Spleen (tissue), 13 donors: ENCODE measurements around the gene PFKFB1. TPM values are rescaled to one million over a fixed set of nuclear protein-coding genes. Genes with fewer than 3 reads are reported as not detected.

ENCODE experiments used
- DNase-seq: peaks from one replicate; pipeline ENCODE4 v3.0.0-alpha.2; 2020
- H3K27ac ChIP-seq, 8 donors: fragments of 200-600 bp; sonication (generic) in 7 of 8; 1 replicate in 4 of 8; 2 replicates in 4 of 8; pipeline versions ENCODE4 v1.5.0 to v1.8.0; 2016 to 2021; ENCODE audit warnings: inconsistent platforms in 4 of 8, mild to moderate bottlenecking in 4 of 8, moderate library complexity in 1 of 8
- H3K27me3 ChIP-seq, 7 donors: fragments of 200-600 bp; sonication (generic) in 6 of 7; replicated peaks in 1 of 7; 1 replicate in 4 of 7; 2 replicates in 3 of 7; pipeline versions ENCODE4 v1.5.0 to v1.8.0; 2016 to 2021; ENCODE audit warnings: inconsistent platforms in 3 of 7, mild to moderate bottlenecking in 1 of 7
- H3K36me3 ChIP-seq, 6 donors: fragments of 200-600 bp; sonication (generic) in 5 of 6; 1 replicate in 4 of 6; 2 replicates in 2 of 6; pipeline versions ENCODE4 v1.5.0 to v1.8.0; 2016 to 2021; ENCODE audit warnings: inconsistent platforms in 2 of 6
- H3K4me1 ChIP-seq, 6 donors: fragments of 200-600 bp; sonication (generic) in 5 of 6; 1 replicate in 3 of 6; 2 replicates in 3 of 6; pipeline versions ENCODE4 v1.5.0 to v1.8.0; 2016 to 2021; ENCODE audit warnings: inconsistent platforms in 3 of 6
- H3K4me3 ChIP-seq, 8 donors: fragments of 200-600 bp; sonication (generic) in 7 of 8; 1 replicate in 4 of 8; 2 replicates in 4 of 8; pipeline versions ENCODE4 v1.5.0 to v1.8.0; 2016 to 2021; ENCODE audit warnings: inconsistent platforms in 4 of 8, mild to moderate bottlenecking in 4 of 8, moderate library complexity in 2 of 8
- H3K9me3 ChIP-seq, 8 donors: fragments of 200-600 bp; sonication (generic) in 7 of 8; 1 replicate in 4 of 8; 2 replicates in 4 of 8; pipeline versions ENCODE4 v1.5.0 to v1.8.0; 2016 to 2021; ENCODE audit warnings: inconsistent platforms in 4 of 8
- CTCF ChIP-seq, 11 experiments: fragments of 200-600 bp in 7 of 11; fragments of 450-650 bp in 4 of 11; sonication (generic) in 4 of 11; IDR thresholded peaks in 8 of 11; conservative IDR thresholded peaks in 3 of 11; 1 replicate in 7 of 11; 2 replicates in 4 of 11; pipeline versions ENCODE4 v1.4.0 to v1.8.0; 2016 to 2021; ENCODE audit warnings: antibody characterized with exemption in 11 of 11, inconsistent platforms in 4 of 11, mild to moderate bottlenecking in 1 of 11
- POLR2A ChIP-seq, 3 donors: fragments of 450-650 bp; IDR thresholded peaks; one replicate each; pipeline ENCODE4 v1.5.1; 2017; ENCODE audit warnings: antibody characterized with exemption in 3 of 3, mild to moderate bottlenecking in 1 of 3
- POLR2AphosphoS5 ChIP-seq, 3 donors: sonication (generic); formaldehyde crosslinking; IDR thresholded peaks; one replicate each; pipeline ENCODE4 v1.5.1; 2017; ENCODE audit warnings: antibody characterized with exemption in 3 of 3
- WGBS, 5 donors: extraction: QIAGEN DNeasy Blood & Tissue Kit in 3 of 5; methylation state at CpG; one replicate each; pipeline versions ENCODE4 v1.1.5 to v1.1.7; 2013 to 2018; 5-methylcytosine and 5-hydroxymethylcytosine counted together
- intact Hi-C: fragments of 100-400 bp; cut with DNase I; formaldehyde crosslinking; loops from one replicate; pipeline ENCODE4 v1.15.0; 2023; ENCODE audit warnings: low total_unique reads
- long read RNA-seq, 2 donors: transcript quantifications; one replicate each; lab custom pipeline, GENCODE V29; 2026
- polyA plus RNA-seq, 3 donors: library from polyadenylated mRNA; stranded (reverse); fragments of 200-250 nt; gene quantifications; one replicate each; pipeline ENCODE4 v1.2.1, GENCODE V29; 2013
- total RNA-seq, 7 donors: library from RNA; depleted of rRNA in 3 of 7; stranded (reverse); fragments of >200 nt in 3 of 7; fragmentation: NEBNext Ultra II Directional in 4 of 7; extraction: Animal tissue kit (Norgen Biotek cat#: 25700) in 4 of 7; gene quantifications; one replicate each; pipeline versions ENCODE4 v1.1.0 to v1.2.1, GENCODE V29; 2016 to 2021
- donor health status: healthy with polysubstance abuse.
- donor health status: DM: no; HTN: no; CAD: no; lungs with moderate emphysema.
- donor health status: DM: no; HTN: no; CAD: no.
- donor health status: Bipolar disorder and iron deficiency.
- donor health status: healthy.
- donor health status: DM: no; HTN: no; CAD: no.
- donor health status: DM: yes; HTN: yes; CAD: no.

PFKFB1 gene
- total RNA-seq (under 1 TPM in 3 of 7 donors, not detected in 4; 0.28 to 0.52 (median 0.44) TPM), polyA plus RNA-seq (under 1 TPM; 0.32 to 0.61 (median 0.32) TPM)
- long read RNA-seq, donor 1: 0 reads
- long read RNA-seq, donor 2: 0 reads

- peak within 1 kb of the TSS in 1 of 8 donors; percentile 13 for H3K27ac ChIP-seq
- DNase-seq: no peak
- peaks cover 0 to 2% (median under 1%) of the 10 kb centered on the region in 6 donors for H3K4me1 ChIP-seq
- H3K9me3 ChIP-seq: no peaks in the 10 kb centered on the region
- 78 to 100% (median 95%) methylated on average over 1 to 2 of the region's 2 CpGs for WGBS, 5 donors
- no peak within 1 kb of the TSS for H3K4me3 ChIP-seq
- TF ChIP-seq POLR2AphosphoS5 (IDR thresholded peaks at IDR 0.05): no peak
- TF ChIP-seq CTCF (IDR thresholded peaks at IDR 0.05 in 8 of 11, conservative IDR thresholded peaks at IDR 0.05 in 3 of 11): no peak
- intact Hi-C loops: no loop called here
- no peaks in the 10 kb centered on the region for H3K36me3 ChIP-seq
- no peaks in the 10 kb centered on the region for H3K27me3 ChIP-seq
Observed at GRCh38 chrX:54994099-54994498, at the start of gene PFKFB1. Gene PFKFB1, minus strand, starts transcription at chrX:54994188. Its CDS starts 181 bp downstream, at chrX:54994007.

GRCh38 chrX:55041514-55041913, 47.5 kb upstream of the PFKFB1 start:
- H3K27ac ChIP-seq: no peak overlapping the region
- WGBS, 5 donors: 77 to 100% (median 96%) methylated on average over 2 to 6 of the region's 6 CpGs
- no peaks in the 10 kb centered on the region for H3K27me3 ChIP-seq
- TF ChIP-seq POLR2A (IDR thresholded peaks at IDR 0.05) (no peak), POLR2AphosphoS5 (IDR thresholded peaks at IDR 0.05) (no peak), CTCF (IDR thresholded peaks at IDR 0.05 in 8 of 11, conservative IDR thresholded peaks at IDR 0.05 in 3 of 11) (no peak)
- H3K4me3 ChIP-seq: no peak overlapping the region
- H3K4me1 ChIP-seq: no peaks in the 10 kb centered on the region
- no peaks in the 10 kb centered on the region for H3K36me3 ChIP-seq
- intact Hi-C loops: no loop called here
- DNase-seq: no peak
- peaks cover 0 to 2% (median 0%) of the 10 kb centered on the region in 8 donors for H3K9me3 ChIP-seq

- TF ChIP-seq POLR2AphosphoS5 (IDR thresholded peaks at IDR 0.05): no peak
- no peak for TF ChIP-seq CTCF (IDR thresholded peaks at IDR 0.05 in 8 of 11, conservative IDR thresholded peaks at IDR 0.05 in 3 of 11)
- no peak for TF ChIP-seq POLR2A (IDR thresholded peaks at IDR 0.05)
- Histone ChIP-seq H3K27me3 (no peaks in the 10 kb centered on the region), H3K36me3 (no peaks in the 10 kb centered on the region), H3K4me3 (no peak overlapping the region), H3K27ac (no peak overlapping the region), H3K9me3 (peaks cover 0 to 2% (median 0%) of the 10 kb centered on the region in 8 donors), H3K4me1 (no peaks in the 10 kb centered on the region)
- intact Hi-C loops: no loop called here
- DNase-seq: no peak
- 75 to 96% (median 82%) methylated on average over 3 of the region's 3 CpGs for WGBS, 5 donors
Observed at GRCh38 chrX:55039471-55039870, 45.5 kb upstream of the PFKFB1 start.

DNA sequence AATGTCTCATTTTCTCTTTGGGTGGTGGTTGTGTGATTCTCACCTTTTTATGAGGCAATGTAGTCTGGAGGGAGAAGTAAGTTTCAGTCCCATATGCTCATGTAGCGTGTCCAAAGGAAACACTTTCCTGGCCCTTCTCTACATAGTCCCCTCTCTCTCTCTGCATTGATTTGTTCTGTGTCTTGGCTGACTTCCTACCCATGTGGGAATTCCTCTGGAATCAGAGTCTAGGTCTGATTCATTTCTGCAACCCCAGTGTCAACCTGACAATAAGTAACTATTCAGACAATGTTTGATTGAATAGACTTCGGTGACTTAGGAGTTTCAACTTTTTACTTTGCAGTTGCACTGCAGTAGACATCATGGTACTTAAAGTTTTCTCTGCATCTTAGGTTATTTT, 39.4 kb upstream of the PFKFB1 start:
- intact Hi-C loops: no loop called here
- no peak for DNase-seq

More for the DNA sequence above, 39.4 kb upstream of the PFKFB1 start:
- Histone ChIP-seq H3K4me1 (no peaks in the 10 kb centered on the region), H3K4me3 (no peak overlapping the region), H3K27me3 (no peaks in the 10 kb centered on the region), H3K36me3 (no peaks in the 10 kb centered on the region), H3K27ac (no peak overlapping the region), H3K9me3 (no peaks in the 10 kb centered on the region)
- TF ChIP-seq POLR2A (IDR thresholded peaks at IDR 0.05) (no peak), CTCF (IDR thresholded peaks at IDR 0.05 in 8 of 11, conservative IDR thresholded peaks at IDR 0.05 in 3 of 11) (no peak), POLR2AphosphoS5 (IDR thresholded peaks at IDR 0.05) (no peak)
- 84 to 100% (median 91%) methylated on average over 2 of the region's 2 CpGs for WGBS, 5 donors
